Measurements from ENCODE around the gene ARFRP1. TPM values are rescaled to one million over a fixed set of nuclear protein-coding genes. Genes with fewer than 3 reads are reported as not detected.

ARFRP1 gene
- total and polyA plus RNA-seq, 2 of the 13 experiments (the other 11 are each of a cell fraction or from before 2014, with no cell fraction given) = 32.0 to 51.1 TPM

GRCh38 chr20:63738687-63739129 lies 30.9 kb upstream of the ARFRP1 start (continued):
- 0 out of 2 replicates have a peak, but pooled peaks have one; percentile 1 for TF ChIP-seq CTCF (CRISPR knock-in tag; IDR thresholded peaks at IDR 0.05)
- TF ChIP-seq MAFG (CRISPR knock-in tag; IDR thresholded peaks at IDR 0.05) = no peak
- 0 out of 2 replicates have a peak, but pooled peaks have one; percentile 12 for TF ChIP-seq ZNF326 (CRISPR knock-in tag; IDR thresholded peaks at IDR 0.05; ENCODE audit: borderline replicate concordance)
- peak; percentile 25; the same call in 1 of the 2 replicates for TF ChIP-seq PATZ1 (CRISPR knock-in tag; IDR thresholded peaks at IDR 0.05)
- TF ChIP-seq MLLT10 (CRISPR knock-in tag; IDR thresholded peaks at IDR 0.05) = no peak
- TF ChIP-seq ZBTB21 (CRISPR knock-in tag; IDR thresholded peaks at IDR 0.05) = 0 out of 2 replicates have a peak, but pooled peaks have one; percentile 5
- TF ChIP-seq ZNF20 (CRISPR knock-in tag; IDR thresholded peaks at IDR 0.05) = peak; percentile 70
- peak; percentile 54; the same call in 1 of the 2 replicates for TF ChIP-seq ZFP91 (CRISPR knock-in tag; IDR thresholded peaks at IDR 0.05; ENCODE audit: borderline replicate concordance)
- TF ChIP-seq ZGPAT (CRISPR knock-in tag; IDR thresholded peaks at IDR 0.05) = peak; percentile 52
- TF ChIP-seq POLR2G (IDR thresholded peaks at IDR 0.05; ENCODE audit: low read depth, low read length) = peak; percentile 1; the same call in 1 of the 2 replicates
- no peak; the same call in 1 of the 2 replicates for TF ChIP-seq ZNF234 (CRISPR knock-in tag; conservative IDR thresholded peaks at IDR 0.05)
- TF ChIP-seq ZBED4 (CRISPR knock-in tag; IDR thresholded peaks at IDR 0.05; ENCODE audit: borderline replicate concordance) = no peak
- no peak for TF ChIP-seq ZC3H4 (CRISPR knock-in tag; IDR thresholded peaks at IDR 0.05; ENCODE audit: borderline replicate concordance)
- TF ChIP-seq XBP1 (CRISPR knock-in tag; IDR thresholded peaks at IDR 0.05) = 0 out of 2 replicates have a peak, but pooled peaks have one; percentile 19
- no peak for TF ChIP-seq ZBTB20 (CRISPR knock-in tag; IDR thresholded peaks at IDR 0.05; ENCODE audit: borderline replicate concordance, low read depth)
- TF ChIP-seq NFE2L2 (IDR thresholded peaks at IDR 0.05; ENCODE audit: low read length) = no peak
- TF ChIP-seq ZNF564 (CRISPR knock-in tag; IDR thresholded peaks at IDR 0.05) = 0 out of 2 replicates have a peak, but pooled peaks have one; percentile 22
- peak; percentile 70 for TF ChIP-seq BHLHE40 (IDR thresholded peaks at IDR 0.05; ENCODE audit: low read length)
- TF ChIP-seq ATRX (CRISPR knock-in tag; IDR thresholded peaks at IDR 0.05; ENCODE audit: borderline replicate concordance) = peak; percentile 21; the same call in 1 of the 2 replicates
